GM21526 (cell line): ENCODE data around the gene FOXO3.
"Not testable (repeated sequence)": the region's sequence is repeated elsewhere in the genome, so short reads cannot be mapped to it uniquely, and the experiment has no call there.

ENCODE experiments used
- ATAC-seq: cut with Tn5 transposase; IDR thresholded peaks from one replicate; pipeline ENCODE4 v1.9.1; 2021; ENCODE audit warnings: moderate library complexity; ENCODE audit not compliant: unreplicated experiment, low FRiP score

Gene FOXO3

DNA sequence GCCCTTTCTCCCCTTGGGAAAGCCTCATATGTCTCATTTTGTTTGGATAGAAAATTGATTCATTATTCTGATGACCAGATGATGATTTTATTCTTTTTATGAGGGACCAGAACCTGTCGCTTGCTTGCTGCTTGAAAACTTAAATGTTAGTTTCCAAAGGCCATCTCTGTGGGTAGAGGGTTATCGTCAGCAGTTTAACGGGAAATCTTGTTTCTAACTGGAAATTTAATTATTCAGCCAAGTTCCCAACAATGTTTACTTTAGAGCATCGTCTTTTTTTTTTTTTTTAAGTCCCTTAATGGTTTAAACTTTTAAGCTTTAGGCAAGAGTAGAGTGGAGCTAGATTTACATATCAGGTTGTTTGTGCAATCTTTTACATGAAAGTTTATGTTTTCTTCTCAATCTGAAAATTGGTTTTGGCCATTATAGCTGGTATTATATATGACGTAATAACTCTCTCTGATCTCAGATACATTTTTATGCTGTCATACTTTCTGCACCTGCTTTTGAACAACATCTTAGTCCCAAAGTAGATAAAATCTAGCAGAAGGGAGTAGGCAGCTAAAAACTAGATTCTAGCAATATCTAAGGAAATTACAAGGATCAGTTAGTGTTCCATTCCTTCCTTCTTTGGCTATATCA is 93.9 kb downstream of the FOXO3 start:
- no peak for ATAC-seq

DNA sequence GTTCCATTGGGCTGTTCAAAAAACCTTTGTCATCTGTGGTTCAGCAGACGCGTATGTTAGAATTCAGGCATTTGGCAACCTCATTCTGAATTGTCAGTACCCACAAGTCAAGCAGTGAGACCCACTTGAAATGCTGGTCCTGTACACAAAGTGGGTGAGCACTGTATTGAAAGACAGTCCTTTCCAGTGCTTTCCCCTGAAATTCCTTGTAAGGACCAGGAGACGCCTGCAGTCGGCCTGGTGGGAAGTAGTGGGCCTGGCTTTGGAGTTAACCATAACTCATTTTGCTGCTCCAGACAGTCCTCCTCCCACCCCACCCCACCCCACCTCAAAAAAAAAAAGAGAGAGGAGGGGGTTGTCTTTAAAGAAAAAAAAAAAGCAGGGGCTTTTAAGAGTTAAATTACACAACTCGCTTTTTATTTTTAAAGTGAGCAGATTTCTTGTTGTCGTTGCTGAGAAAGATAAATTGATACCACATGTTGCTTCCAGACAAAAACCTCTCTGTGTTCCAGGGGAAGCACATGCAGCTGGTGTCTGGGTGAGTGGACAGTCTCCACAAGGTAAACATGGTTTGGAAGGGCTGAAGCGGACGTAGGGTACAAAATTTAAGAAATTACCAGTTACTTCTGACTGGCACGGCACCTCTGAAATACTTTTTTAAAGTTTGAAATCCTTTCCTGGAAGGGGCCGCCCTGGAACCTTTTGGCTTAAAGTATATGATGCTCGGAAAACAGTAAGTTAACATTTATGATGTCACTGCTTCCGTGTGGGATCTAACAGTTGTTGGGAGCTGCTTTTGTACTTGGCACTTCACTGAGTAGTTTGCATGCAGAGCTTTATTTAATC is 95.3 kb downstream of the FOXO3 start:
- no peak for ATAC-seq

GRCh38 chr6:108656836-108657235 is 96.1 kb downstream of the FOXO3 start:
- no peak for ATAC-seq

GRCh38 chr6:108658174-108658573 is 97.5 kb downstream of the FOXO3 start:
- ATAC-seq = no peak

- ATAC-seq = not testable (repeated sequence)
These were observed 98.1 kb downstream of the FOXO3 start for GRCh38 chr6:108658785-108659184.

DNA sequence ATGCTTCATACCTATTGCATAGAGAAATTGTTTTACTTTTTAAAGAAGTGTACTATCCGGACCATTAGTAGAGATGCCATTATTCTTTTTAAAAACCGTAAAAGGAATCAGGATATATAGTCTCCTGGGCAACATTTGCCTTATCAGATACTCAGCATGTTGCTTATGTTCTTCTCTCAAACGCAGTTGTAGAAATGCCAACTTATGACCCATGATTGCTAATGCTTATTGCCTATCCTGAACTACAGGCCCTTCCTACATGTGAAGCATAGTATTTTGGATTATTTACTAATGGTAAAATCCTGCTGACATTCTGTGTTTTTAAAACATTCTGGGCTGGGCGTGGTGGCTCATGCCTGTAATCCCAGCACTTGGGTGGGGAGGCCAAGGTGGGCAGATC is 99.5 kb downstream of the FOXO3 start:
- no peak for ATAC-seq

- no peak for ATAC-seq
These were observed 100.7 kb downstream of the FOXO3 start for GRCh38 chr6:108661430-108661829.

GRCh38 chr6:108661982-108662381 is 101.3 kb downstream of the FOXO3 start:
- no peak for ATAC-seq

DNA sequence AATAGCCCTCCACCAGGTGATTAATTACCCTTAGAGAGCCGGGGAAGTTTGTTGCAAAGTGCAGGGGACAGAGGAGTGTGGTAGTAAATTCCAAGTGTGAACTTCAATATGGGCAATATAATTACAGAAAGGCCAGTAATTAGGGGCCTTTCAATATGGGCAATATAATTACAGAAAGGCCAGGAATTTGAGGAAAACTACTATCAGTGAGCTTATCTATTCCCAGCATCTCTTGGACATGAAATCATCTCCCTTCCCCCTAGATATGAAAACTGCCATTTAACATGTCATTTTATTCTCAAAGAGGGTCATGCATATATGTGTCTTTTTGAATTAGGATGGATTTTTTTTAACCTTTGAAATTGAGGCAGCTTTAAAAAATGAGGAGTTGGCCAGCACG is 102.0 kb downstream of the FOXO3 start:
- ATAC-seq = no peak

- not testable (repeated sequence) for ATAC-seq
These were observed 102.9 kb downstream of the FOXO3 start for GRCh38 chr6:108663494-108664064.

- ATAC-seq = no peak
These were observed 104.9 kb downstream of the FOXO3 start for GRCh38 chr6:108665495-108666196.

DNA sequence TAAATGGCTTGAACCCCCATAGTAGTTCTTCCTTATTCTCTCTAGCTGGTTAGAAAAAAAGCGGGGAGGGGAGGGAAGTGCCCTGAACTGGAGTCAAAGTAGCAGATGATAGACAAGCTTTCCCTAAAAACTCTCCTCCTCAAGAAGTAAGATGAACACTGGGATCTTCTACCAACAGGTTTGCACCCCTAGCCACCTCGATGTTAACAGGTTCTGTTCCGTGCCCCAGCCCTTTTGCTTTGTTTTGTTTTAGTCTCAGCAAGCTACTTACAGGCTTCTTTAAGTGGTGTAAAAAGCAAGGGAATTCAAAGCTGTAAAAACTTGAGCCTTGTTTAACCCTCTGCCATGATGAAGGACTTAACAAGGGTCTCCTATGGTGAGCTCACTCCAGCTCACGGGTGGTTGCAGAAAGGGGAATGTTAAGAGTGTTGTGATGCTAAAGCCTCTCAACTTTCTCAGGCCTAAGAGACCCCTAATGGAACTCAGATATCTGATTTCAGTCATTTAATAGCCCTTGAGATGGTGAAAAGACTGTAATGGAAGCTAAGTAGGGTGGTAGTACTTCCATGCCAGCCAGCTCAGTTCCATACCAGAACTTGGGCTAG is 106.0 kb downstream of the FOXO3 start:
- ATAC-seq = no peak

DNA sequence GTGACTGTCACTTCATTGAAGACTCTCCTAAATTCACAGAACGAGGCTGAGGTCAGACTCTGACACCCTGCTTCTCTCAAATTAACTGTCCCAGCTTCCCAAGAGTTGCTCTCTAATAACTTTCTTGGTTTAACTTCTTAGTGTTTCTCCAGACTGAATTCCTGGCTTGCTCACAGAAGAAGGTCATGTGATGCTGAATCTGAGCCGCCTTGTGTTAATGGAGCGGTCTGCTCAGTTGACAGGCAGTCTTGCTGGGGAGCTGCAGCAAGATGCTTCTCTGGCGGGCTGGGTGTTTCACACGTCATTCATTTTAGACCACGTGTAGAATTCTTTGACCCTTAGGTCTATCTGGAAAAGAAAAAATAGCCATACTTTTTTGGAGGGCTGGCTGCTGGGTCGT is 107.3 kb downstream of the FOXO3 start:
- ATAC-seq = no peak

DNA sequence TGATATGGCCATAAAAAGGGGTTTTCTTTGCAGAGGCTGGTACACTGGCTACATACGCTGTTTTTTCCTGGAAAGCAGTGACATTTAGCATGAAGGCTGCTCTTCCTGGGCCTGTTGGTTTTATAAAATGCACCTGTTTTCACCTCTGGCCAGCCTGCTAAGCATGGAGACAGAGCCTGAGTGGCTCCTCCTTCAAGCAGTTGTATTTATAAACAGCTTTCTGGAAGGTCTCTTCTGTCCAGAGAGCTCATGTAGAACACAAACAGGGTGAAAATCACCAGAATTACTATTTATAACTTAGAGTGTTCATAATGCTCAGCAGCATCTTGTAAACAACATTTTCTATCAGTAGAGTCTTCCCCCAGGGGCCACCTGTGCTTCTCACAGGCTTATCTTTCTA is 109.0 kb downstream of the FOXO3 start:
- no peak for ATAC-seq

DNA sequence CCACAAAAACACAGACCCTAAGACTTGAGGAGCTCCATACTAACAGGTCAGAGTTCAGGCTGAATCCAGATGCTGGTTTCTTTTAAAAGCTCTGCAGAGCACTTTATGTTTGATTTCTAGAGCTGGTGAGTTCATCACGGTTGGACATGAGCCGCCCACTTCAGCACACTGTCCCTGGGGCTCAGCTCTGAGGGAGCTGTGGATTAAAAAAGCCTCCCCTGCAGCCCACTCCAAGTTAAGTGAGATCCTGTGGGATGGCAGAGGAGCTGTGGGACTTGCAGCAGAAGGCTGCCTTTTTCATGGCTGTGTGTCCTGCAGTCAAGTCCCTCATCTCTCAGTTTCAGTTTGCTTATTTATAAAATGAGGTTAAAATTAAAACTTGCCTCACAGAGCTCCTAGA is 110.5 kb downstream of the FOXO3 start:
- ATAC-seq = no peak

DNA sequence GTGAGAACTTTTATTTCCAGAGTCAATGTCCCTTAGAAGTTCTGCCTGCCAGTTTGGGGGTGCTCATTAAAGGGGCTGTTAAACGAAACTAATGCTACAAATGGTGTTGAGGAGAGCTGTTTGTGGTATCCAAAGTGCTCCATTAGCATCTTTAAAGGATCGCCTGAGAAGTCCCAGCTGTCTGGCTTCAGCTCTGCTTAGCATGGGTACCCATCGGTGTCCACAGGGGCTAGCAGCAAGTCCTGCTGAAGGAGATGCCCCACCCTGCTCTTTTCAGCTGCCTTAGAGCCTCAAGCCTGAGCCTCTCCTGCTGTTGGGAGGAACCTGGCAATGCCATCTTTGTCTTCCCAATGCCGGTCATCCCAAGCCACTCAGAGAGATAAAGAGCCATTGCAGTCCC is 111.1 kb downstream of the FOXO3 start:
- ATAC-seq = no peak

DNA sequence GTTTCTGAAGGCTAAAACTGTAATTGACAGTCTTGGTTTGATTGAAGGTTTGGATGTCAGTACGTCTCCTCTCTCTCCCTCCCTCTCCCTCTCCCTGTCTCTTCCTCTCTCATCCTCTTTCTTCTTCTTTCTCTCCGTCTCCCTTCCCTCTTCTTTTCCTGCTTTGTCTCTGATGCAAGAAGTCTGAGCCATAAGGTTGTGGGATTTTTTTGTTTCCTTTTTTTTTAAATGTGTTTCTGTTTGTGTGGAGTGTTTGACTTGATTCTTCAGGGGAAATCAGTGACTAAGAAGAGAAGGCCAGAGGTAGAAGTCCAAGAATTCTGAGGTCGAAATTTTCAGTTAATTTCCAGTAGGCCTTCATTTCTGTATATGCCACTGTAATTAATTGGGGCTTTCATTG is 111.9 kb downstream of the FOXO3 start:
- no peak for ATAC-seq

DNA sequence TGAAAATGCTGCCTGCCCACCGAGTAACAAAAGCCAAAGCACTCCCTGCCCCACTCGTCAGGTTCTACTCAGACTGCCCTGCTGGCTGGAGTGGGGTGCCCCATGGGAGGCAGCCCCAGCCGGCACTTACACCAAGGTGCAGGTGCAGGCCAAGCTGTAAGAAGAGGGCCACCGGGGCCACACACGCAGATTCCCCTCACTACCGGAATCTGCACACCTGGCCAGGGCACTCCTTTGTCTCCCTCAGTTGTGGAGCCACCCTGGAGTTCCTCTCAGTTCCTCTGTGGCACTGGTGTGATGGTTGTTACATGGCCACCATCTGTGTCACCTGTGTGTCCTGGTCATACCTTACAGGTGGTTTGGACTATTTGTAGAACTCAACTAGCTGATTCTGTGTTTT is 112.4 kb downstream of the FOXO3 start:
- no peak for ATAC-seq

GRCh38 chr6:108673602-108674001 is 112.9 kb downstream of the FOXO3 start:
- ATAC-seq = no peak

GRCh38 chr6:108675226-108676200 is 114.8 kb downstream of the FOXO3 start:
- ATAC-seq = no peak
